Left ventricle myocardium inferior (tissue), 1 donor: ENCODE measurements around the gene ARL3. TPM values are rescaled to one million over a fixed set of nuclear protein-coding genes. Genes with fewer than 3 reads are reported as not detected.

ENCODE experiments used
- DNase-seq: peaks from one replicate; pipeline ENCODE4 v3.0.0-alpha.2; 2020
- H3K27ac ChIP-seq: fragments of 200-600 bp; replicated peaks from 2 replicates; pipeline ENCODE4 v1.8.0; 2021
- H3K27me3 ChIP-seq: fragments of 200-600 bp; 2 replicates; pipeline ENCODE4 v1.8.0; 2021; ENCODE audit warnings: low read depth
- H3K36me3 ChIP-seq: fragments of 200-600 bp; 2 replicates; pipeline ENCODE4 v1.8.0; 2021
- H3K4me1 ChIP-seq: fragments of 200-600 bp; 2 replicates; pipeline ENCODE4 v1.8.0; 2021
- H3K4me3 ChIP-seq: fragments of 200-600 bp; 2 replicates; pipeline ENCODE4 v1.8.0; 2021; ENCODE audit warnings: mild to moderate bottlenecking, moderate library complexity
- H3K9me3 ChIP-seq: fragments of 200-600 bp; replicated peaks from 2 replicates; pipeline ENCODE4 v1.8.0; 2021
- CTCF ChIP-seq: fragments of 200-600 bp; IDR thresholded peaks from 2 replicates; pipeline ENCODE4 v1.8.0; 2021; ENCODE audit warnings: antibody characterized with exemption, mild to moderate bottlenecking, borderline replicate concordance
- intact Hi-C: fragments of 100-400 bp; cut with micrococcal nuclease; formaldehyde crosslinking; loops from one replicate; pipeline ENCODE4 v1.11.0; 2022
- total RNA-seq: library from RNA; stranded (reverse); fragmentation: NEBNext Ultra II Directional; extraction: Animal tissue kit (Norgen Biotek cat#: 25700); gene quantifications from one replicate; pipeline ENCODE4 v1.2.1, GENCODE V29; 2021
- donor health status: DM: no; HTN: yes; CAD: no; lungs with severe emphysema.

Gene ARL3
- total RNA-seq, 1 donor from 2014 or later: 13.4 TPM

- DNase-seq: peak; percentile 5
- H3K27ac ChIP-seq: peak overlapping the region; percentile 91
- H3K9me3 ChIP-seq: no peaks in the 10 kb centered on the region
- no peak overlapping the region for H3K4me3 ChIP-seq
- no peak for TF ChIP-seq CTCF
- peaks cover 83% of the 10 kb centered on the region for H3K4me1 ChIP-seq
- H3K36me3 ChIP-seq: no peaks in the 10 kb centered on the region
- intact Hi-C loops: no loop called here
- no peaks in the 10 kb centered on the region for H3K27me3 ChIP-seq
These were observed 89.2 kb downstream of the ARL3 start for GRCh38 chr10:102624751-102625645.

- DNase-seq: peak; percentile 10
- Histone ChIP-seq H3K27me3 (no peaks in the 10 kb centered on the region), H3K36me3 (no peaks in the 10 kb centered on the region), H3K27ac (no peak overlapping the region), H3K4me3 (no peak overlapping the region), H3K4me1 (peaks cover 83% of the 10 kb centered on the region), H3K9me3 (no peaks in the 10 kb centered on the region)
- no peak for TF ChIP-seq CTCF
- intact Hi-C loops: no loop called here
These were observed 90.1 kb downstream of the ARL3 start for GRCh38 chr10:102624094-102624493.

Other genes starting within 250 kb of the ARL3 start
- gene ACTR1A, start 211.7 kb downstream of the ARL3 start, total RNA-seq: 103 TPM
- gene SUFU, start 210.4 kb downstream of the ARL3 start, total RNA-seq: 7.9 TPM
- gene TRIM8, start 69.9 kb downstream of the ARL3 start, total RNA-seq: 95.1 TPM
- 1.6 TPM for gene SFXN2, start 239 bp upstream of the ARL3 start, total RNA-seq
- gene WBP1L, start 29.6 kb upstream of the ARL3 start, total RNA-seq: 22.6 TPM
- not detected for gene CYP17A1, start 123.0 kb upstream of the ARL3 start, total RNA-seq
- gene BORCS7, start 139.9 kb upstream of the ARL3 start, total RNA-seq: 14.4 TPM
- 17.2 TPM for gene AS3MT, start 155.1 kb upstream of the ARL3 start, total RNA-seq
- 3.3 TPM for gene CNNM2, start 203.9 kb upstream of the ARL3 start, total RNA-seq